OCI-LY1 (cell line): ENCODE measurements around the gene DMD.

ENCODE experiments used
- H2AFZ ChIP-seq: fragments of 200-600 bp; sonication (generic), shearing (Covaris generic); 2 replicates; pipeline ENCODE4 v1.6.0; 2014; ENCODE audit warnings: antibody characterized with exemption, mild to moderate bottlenecking, low read length
- H3F3A ChIP-seq: fragments of 200-600 bp; sonication (generic), shearing (Covaris generic); 2 replicates; pipeline ENCODE4 v1.6.0; 2014; ENCODE audit warnings: mild to moderate bottlenecking, antibody characterized with exemption, low read length, moderate library complexity; ENCODE audit not compliant: insufficient read depth
- H3K27ac ChIP-seq: fragments of 200-600 bp; sonication (generic); 2 replicates; pipeline ENCODE4 v1.5.1; 2014; ENCODE audit warnings: low read length, mixed run types, mild to moderate bottlenecking, low read depth; ENCODE audit not compliant: poor library complexity, severe bottlenecking
- H3K27me3 ChIP-seq: fragments of 200-600 bp; sonication (generic); 2 replicates; pipeline ENCODE4 v1.6.0; 2014; ENCODE audit warnings: antibody characterized with exemption, mild to moderate bottlenecking, low read length, moderate library complexity; ENCODE audit not compliant: insufficient read depth
- H3K36me3 ChIP-seq: fragments of 200-600 bp; sonication (generic); 2 replicates; pipeline ENCODE4 v1.6.1; 2014; ENCODE audit warnings: mild to moderate bottlenecking, antibody characterized with exemption, low read length, moderate library complexity, mixed read lengths; ENCODE audit not compliant: insufficient read depth
- H3K4me1 ChIP-seq: fragments of 200-600 bp; sonication (generic); 2 replicates; pipeline ENCODE4 v1.5.1; 2014; ENCODE audit warnings: mild to moderate bottlenecking, low read length, moderate library complexity; ENCODE audit not compliant: insufficient read depth, severe bottlenecking
- H3K4me2 ChIP-seq: fragments of 200-600 bp; sonication (generic), shearing (Covaris generic); 2 replicates; pipeline ENCODE4 v1.6.1; 2014; ENCODE audit warnings: low read length
- H3K4me3 ChIP-seq: fragments of 200-600 bp; sonication (generic); 2 replicates; pipeline ENCODE4 v1.5.1; 2014; ENCODE audit warnings: low read length, low read depth, mild to moderate bottlenecking, mixed read lengths; ENCODE audit not compliant: poor library complexity, severe bottlenecking
- H3K79me2 ChIP-seq: fragments of 200-600 bp; shearing (Covaris generic); 2 replicates; pipeline ENCODE4 v1.6.1; 2016; ENCODE audit warnings: mixed run types, low read length, mixed read lengths; ENCODE audit not compliant: insufficient read depth
- H3K9ac ChIP-seq: fragments of 200-600 bp; sonication (generic), shearing (Covaris generic); 2 replicates; pipeline ENCODE4 v1.6.1; 2014; ENCODE audit warnings: mild to moderate bottlenecking, low read length, mixed read lengths
- H3K9me2 ChIP-seq: fragments of 200-600 bp; sonication (generic), shearing (Covaris generic); 2 replicates; pipeline ENCODE4 v1.6.1; 2014; ENCODE audit warnings: low read depth, mild to moderate bottlenecking, low read length, mixed read lengths
- H3K9me3 ChIP-seq: fragments of 200-600 bp; shearing (Covaris generic); 2 replicates; pipeline ENCODE4 v1.6.1; 2014; ENCODE audit warnings: low read length, mixed read lengths
- H4K20me1 ChIP-seq: fragments of 200-600 bp; sonication (generic), shearing (Covaris generic); 2 replicates; pipeline ENCODE4 v1.6.0; 2016; ENCODE audit warnings: mild to moderate bottlenecking, low read length; ENCODE audit not compliant: insufficient read depth
- CTCF ChIP-seq: fragments of 200-600 bp; sonication (generic), shearing (Covaris generic); IDR thresholded peaks from 2 replicates; pipeline ENCODE4 v1.5.1; 2017; ENCODE audit warnings: mild to moderate bottlenecking, antibody characterized with exemption, low read length, moderate library complexity, mixed read lengths
- EZH2 ChIP-seq: fragments of 200-600 bp; sonication (generic), shearing (Covaris generic); IDR thresholded peaks from 2 replicates; pipeline ENCODE4 v1.8.0; 2017; ENCODE audit warnings: borderline replicate concordance, mixed run types, mild to moderate bottlenecking, antibody characterized with exemption, low read length, moderate library complexity, mixed read lengths

DMD gene

GRCh38 chrX:33001107-33001506 lies 210.2 kb downstream of the DMD start:
- Histone ChIP-seq H3K4me2 (no peak overlapping the region), H3K9ac (no peak overlapping the region), H3F3A (no peaks in the 10 kb centered on the region), H3K27me3 (no peaks in the 10 kb centered on the region), H3K4me1 (no peaks in the 10 kb centered on the region), H3K4me3 (no peak overlapping the region), H3K9me2 (no peaks in the 10 kb centered on the region), H3K27ac (no peak overlapping the region), H3K36me3 (no peaks in the 10 kb centered on the region), H2AFZ (no peak overlapping the region), H4K20me1 (no peaks in the 10 kb centered on the region), H3K79me2 (no peaks in the 10 kb centered on the region), H3K9me3 (no peaks in the 10 kb centered on the region)
- TF ChIP-seq CTCF (no peak), EZH2 (no peak)

GRCh38 chrX:32998776-32999175 lies 212.6 kb downstream of the DMD start:
- Histone ChIP-seq H3K79me2 (no peaks in the 10 kb centered on the region), H3K4me3 (no peak overlapping the region), H3K4me1 (no peaks in the 10 kb centered on the region), H3K27me3 (no peaks in the 10 kb centered on the region), H3K4me2 (no peak overlapping the region), H3F3A (no peaks in the 10 kb centered on the region), H3K9me2 (no peaks in the 10 kb centered on the region), H3K9me3 (no peaks in the 10 kb centered on the region), H3K36me3 (no peaks in the 10 kb centered on the region), H3K27ac (no peak overlapping the region), H3K9ac (no peak overlapping the region), H4K20me1 (no peaks in the 10 kb centered on the region), H2AFZ (no peak overlapping the region)
- TF ChIP-seq EZH2 = no peak
- TF ChIP-seq CTCF = no peak

- Histone ChIP-seq H3K9me3 (no peaks in the 10 kb centered on the region), H3K27ac (no peak overlapping the region), H4K20me1 (no peaks in the 10 kb centered on the region), H3K79me2 (no peaks in the 10 kb centered on the region), H3K4me3 (no peak overlapping the region), H3K9ac (no peak overlapping the region), H2AFZ (no peak overlapping the region), H3K36me3 (no peaks in the 10 kb centered on the region; the same call in 1 of the 2 replicates), H3K4me2 (no peak overlapping the region), H3K27me3 (no peaks in the 10 kb centered on the region), H3K9me2 (no peaks in the 10 kb centered on the region), H3K4me1 (no peaks in the 10 kb centered on the region), H3F3A (no peaks in the 10 kb centered on the region)
- TF ChIP-seq EZH2 (no peak), CTCF (no peak)
Observed at GRCh38 chrX:32995427-32995826, 215.9 kb downstream of the DMD start.
